Panc1 (cell line): Measurements from ENCODE around the gene NALCN.

Source experiments
- CTCF ChIP-seq: fragments of 450-650 bp; IDR thresholded peaks from 2 replicates; pipeline ENCODE4 v1.5.1; 2017; ENCODE audit warnings: mild to moderate bottlenecking
- POLR2AphosphoS5 ChIP-seq: IDR thresholded peaks from 2 replicates; pipeline ENCODE4 v1.6.1; 2012; ENCODE audit warnings: mild to moderate bottlenecking, low read depth, low read length, moderate library complexity
- REST ChIP-seq, 2 experiments: IDR thresholded peaks; 2 replicates each; pipeline ENCODE4 v1.6.1; 2011 to 2012; ENCODE audit warnings: low read depth in 2 of 2, control low read depth in 1 of 2, low read length in 1 of 2, mild to moderate bottlenecking in 1 of 2, moderate library complexity in 1 of 2; ENCODE audit not compliant: insufficient read depth in 1 of 2
- SIN3A ChIP-seq: IDR thresholded peaks from 2 replicates; pipeline ENCODE4 v1.6.1; 2012; ENCODE audit warnings: low read depth, mild to moderate bottlenecking, low read length, moderate library complexity, borderline replicate concordance; ENCODE audit not compliant: insufficient read depth
- TCF7L2 ChIP-seq: IDR thresholded peaks from 2 replicates; pipeline ENCODE4 v1.6.1; 2011; ENCODE audit warnings: mild to moderate bottlenecking, low read depth, low read length, inconsistent platforms

GRCh38 chr13:101265934-101266333, 150.4 kb downstream of the NALCN start:
- no peak for TF ChIP-seq CTCF
- TF ChIP-seq POLR2AphosphoS5: no peak
- no peak for TF ChIP-seq TCF7L2
- no peak for TF ChIP-seq REST (IDR thresholded peaks at IDR 0.05; ENCODE audit: insufficient read depth in 1 of 2, low read depth in 2 of 2, low read length in 1 of 2)
- no peak for TF ChIP-seq SIN3A
